Colon (tissue), 2 donors: Measurements from ENCODE around the gene TESK2.

Source experiments
- FAIRE-seq: peaks from 2 replicates; lab custom pipeline; 2012; peaks lifted over from hg19 to GRCh38; lab: Jason Lieb, UNC
- donor health status: control.
- donor health status: control.

Gene TESK2

GRCh38 chr1:45335855-45336324 is 155.1 kb downstream of the TESK2 start:
- FAIRE-seq = peak; percentile 91

GRCh38 chr1:45334308-45335245 is 156.4 kb downstream of the TESK2 start:
- no peak for FAIRE-seq

- FAIRE-seq = no peak
These were observed 158.6 kb downstream of the TESK2 start for GRCh38 chr1:45332346-45332720.

GRCh38 chr1:45331436-45332345 is 159.3 kb downstream of the TESK2 start:
- no peak for FAIRE-seq

- FAIRE-seq = no peak
These were observed 161.5 kb downstream of the TESK2 start for GRCh38 chr1:45329445-45329844.

GRCh38 chr1:45328680-45329079 is 162.3 kb downstream of the TESK2 start:
- no peak for FAIRE-seq

GRCh38 chr1:45327644-45328515 is 163.1 kb downstream of the TESK2 start:
- no peak for FAIRE-seq

GRCh38 chr1:45326627-45327623 is 164.0 kb downstream of the TESK2 start, which contains the start of gene HPDL:
Gene HPDL, plus strand, starts transcription at chr1:45326895. Its CDS starts 254 bp downstream, at chr1:45327149.
- FAIRE-seq = no peak

- FAIRE-seq = no peak
These were observed 165.0 kb downstream of the TESK2 start for GRCh38 chr1:45325851-45326506.

- no peak for FAIRE-seq
These were observed 168.4 kb downstream of the TESK2 start for GRCh38 chr1:45322486-45323040.

GRCh38 chr1:45321444-45321843 is 169.5 kb downstream of the TESK2 start:
- FAIRE-seq = no peak

GRCh38 chr1:45319761-45320160 is 171.2 kb downstream of the TESK2 start:
- FAIRE-seq = no peak

- FAIRE-seq = no peak
These were observed 173.8 kb downstream of the TESK2 start for GRCh38 chr1:45317166-45317565.

- FAIRE-seq = no peak
These were observed 176.7 kb downstream of the TESK2 start for GRCh38 chr1:45314266-45314665.

GRCh38 chr1:45306905-45307304 is 184.1 kb downstream of the TESK2 start:
- no peak for FAIRE-seq

- no peak for FAIRE-seq
These were observed 184.6 kb downstream of the TESK2 start for GRCh38 chr1:45306319-45306718.

GRCh38 chr1:45305231-45305630 is 185.7 kb downstream of the TESK2 start:
- no peak for FAIRE-seq

GRCh38 chr1:45304311-45305081 is 186.5 kb downstream of the TESK2 start:
- FAIRE-seq = no peak
